ELR (cell line): ENCODE results near the gene TMEM47.

ENCODE experiments used
- DNase-seq: peaks from one replicate; pipeline ENCODE4 v3.0.0-alpha.2; 2015; ENCODE audit warnings: low read depth

TMEM47 gene

GRCh38 chrX:34585561-34585960, 71.5 kb downstream of the TMEM47 start:
- DNase-seq: no peak

DNA sequence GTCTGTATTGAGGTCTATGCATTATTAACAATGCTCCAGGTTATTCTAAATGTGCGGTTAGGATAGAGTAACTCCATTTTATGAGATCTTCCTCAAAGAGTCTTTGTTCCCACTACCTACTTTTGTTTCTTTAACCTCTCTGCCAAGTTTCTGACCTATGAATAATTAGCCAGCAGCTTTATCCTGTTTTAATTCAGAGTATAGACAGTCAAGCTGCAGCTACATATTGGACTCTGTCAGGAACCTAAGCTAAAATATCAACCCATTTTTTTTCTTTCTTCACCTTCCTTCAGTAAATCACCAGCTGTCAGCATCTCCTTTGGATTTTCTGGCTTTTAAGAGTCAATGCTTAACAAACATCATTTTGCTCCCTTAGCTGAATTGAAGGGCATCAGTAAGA, 72.3 kb downstream of the TMEM47 start:
- no peak for DNase-seq

DNA sequence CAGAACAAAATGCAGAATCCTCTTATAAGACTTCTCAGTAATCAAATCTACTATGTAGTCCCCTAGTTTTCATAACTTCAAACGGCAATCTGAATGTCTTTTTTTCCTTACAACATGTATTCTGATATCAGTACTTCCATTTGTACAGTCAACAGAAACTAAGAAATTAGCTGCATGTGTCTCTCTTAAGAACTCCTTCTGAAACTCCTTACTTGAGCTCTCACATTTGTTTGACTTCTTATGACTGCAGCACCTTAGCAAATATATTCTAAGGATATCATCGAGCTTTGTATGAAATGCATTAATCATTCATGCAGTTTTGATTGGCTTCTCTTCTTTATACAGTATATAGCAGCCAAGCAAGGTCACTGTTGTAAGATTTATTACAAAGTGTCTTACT, 77.0 kb downstream of the TMEM47 start:
- DNase-seq: no peak

DNA sequence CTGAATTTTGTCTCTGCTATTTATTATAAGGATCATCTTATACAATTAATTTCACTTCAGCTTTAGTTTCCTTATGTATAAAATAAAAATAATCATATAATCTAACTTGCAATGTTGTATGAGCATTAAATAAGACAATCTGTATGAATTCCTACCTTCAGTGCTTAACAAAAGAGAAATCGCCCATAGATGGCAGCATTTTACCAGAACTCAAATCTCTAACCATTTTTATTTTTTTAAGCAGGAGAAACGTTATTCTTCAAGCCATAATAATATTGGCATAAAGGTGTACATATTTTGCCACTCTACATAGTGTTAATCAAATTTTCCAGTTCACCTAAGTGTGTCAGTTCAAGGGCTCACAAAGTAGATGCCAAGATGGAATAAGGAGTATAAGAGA, 78.8 kb downstream of the TMEM47 start:
- DNase-seq: peak; percentile 33
